HepG2 (cell line): ENCODE results near the gene APBB2. TPM values are rescaled to one million over a fixed set of nuclear protein-coding genes. Genes with fewer than 3 reads are reported as not detected.

Source experiments
- ETV5 ChIP-seq: IDR thresholded peaks from 2 replicates; pipeline ENCODE4 v1.6.1; 2018; ENCODE audit warnings: missing biosample characterization, missing genetic modification reagents, inconsistent platforms, borderline replicate concordance
- HNRNPLL ChIP-seq: fragments of 200-400 bp; formaldehyde crosslinking; IDR thresholded peaks from 2 replicates; pipeline ENCODE4 v1.6.1; 2017; ENCODE audit warnings: mild to moderate bottlenecking, low read depth, low read length; ENCODE audit not compliant: poor library complexity, severe bottlenecking
- JUNB ChIP-seq: sonication (generic); formaldehyde crosslinking; IDR thresholded peaks from 2 replicates; pipeline ENCODE4 v1.8.0; 2022; ENCODE audit warnings: missing genetic modification reagents, mild to moderate bottlenecking, borderline replicate concordance
- JUND ChIP-seq: sonication (generic); formaldehyde crosslinking; IDR thresholded peaks from 2 replicates; pipeline ENCODE4 v1.8.0; 2022; ENCODE audit warnings: mild to moderate bottlenecking, missing genetic modification reagents
- KLF9 ChIP-seq: IDR thresholded peaks from 2 replicates; pipeline ENCODE4 v1.6.1; 2016; ENCODE audit warnings: low read depth
- NFIB ChIP-seq: sonication (generic); formaldehyde crosslinking; IDR thresholded peaks from 2 replicates; pipeline ENCODE4 v1.9.0; 2021; ENCODE audit warnings: missing genetic modification reagents, mild to moderate bottlenecking, borderline replicate concordance
- REL ChIP-seq: sonication (generic); formaldehyde crosslinking; conservative IDR thresholded peaks from 2 replicates; pipeline ENCODE4 v1.8.0; 2022; ENCODE audit warnings: mild to moderate bottlenecking, missing genetic modification reagents, moderate library complexity
- THAP11 ChIP-seq: IDR thresholded peaks from 2 replicates; pipeline ENCODE4 v1.6.1; 2016; ENCODE audit warnings: missing biosample characterization, missing genetic modification reagents
- ZFP1 ChIP-seq: IDR thresholded peaks from 2 replicates; pipeline ENCODE4 v1.6.1; 2016
- ZMAT3 ChIP-seq: sonication (generic); formaldehyde crosslinking; conservative IDR thresholded peaks from 2 replicates; pipeline ENCODE4 v1.7.0; 2021; ENCODE audit warnings: missing genetic modification reagents
- ZMYM3 ChIP-seq: sonication (generic); formaldehyde crosslinking; IDR thresholded peaks from 2 replicates; pipeline ENCODE4 v1.5.1; 2020; ENCODE audit warnings: mild to moderate bottlenecking, missing genetic modification reagents
- ZNF253 ChIP-seq: sonication (generic); formaldehyde crosslinking; IDR thresholded peaks from 2 replicates; pipeline ENCODE4 v1.8.0; 2022; ENCODE audit warnings: mild to moderate bottlenecking, missing genetic modification reagents, borderline replicate concordance
- ZNF282 ChIP-seq: fragments of 450-650 bp; IDR thresholded peaks from 2 replicates; pipeline ENCODE4 v1.6.1; 2018; ENCODE audit not compliant: partially characterized antibody
- ZNF572 ChIP-seq: sonication (generic); formaldehyde crosslinking; IDR thresholded peaks from 2 replicates; pipeline ENCODE4 v1.5.1; 2020; ENCODE audit warnings: mild to moderate bottlenecking, missing genetic modification reagents
- ZNF788 ChIP-seq: sonication (generic); formaldehyde crosslinking; IDR thresholded peaks from 2 replicates; pipeline ENCODE4 v1.5.0; 2020; ENCODE audit warnings: mild to moderate bottlenecking, missing genetic modification reagents, borderline replicate concordance
- polyA plus RNA-seq, 8 experiments: library from polyadenylated mRNA; depleted of rRNA in 3 of 8; stranded (reverse) in 7 of 8; unstranded in 1 of 8; fragments of >200 nt; fragmentation: Illumina TruSeq in 4 of 8; extraction: Trizol in 4 of 8; gene quantifications; 2 replicates each; pipeline versions ENCODE4 v1.2.1 to v1.2.3, GENCODE V29; 2011 to 2016; ENCODE audit warnings: low read depth in 4 of 8, missing spikeins in 1 of 8, mixed read lengths in 1 of 8; ENCODE audit not compliant: insufficient read depth in 1 of 8
- total RNA-seq, 5 experiments: library from RNA; depleted of rRNA; stranded (reverse); fragments of >200 nt; fragmentation: Illumina TruSeq; extraction: Trizol; gene quantifications; 2 replicates each; pipeline ENCODE4 v1.2.3, GENCODE V29; 2016; ENCODE audit warnings: low read depth in 1 of 5
- TF ChIP-seq, protein P1 (sequence below): sonication (generic); formaldehyde crosslinking; IDR thresholded peaks from 2 replicates; pipeline ENCODE4 v1.5.1; 2020; ENCODE audit warnings: mild to moderate bottlenecking, missing genetic modification reagents, moderate library complexity
- TF ChIP-seq, protein P2 (sequence below): sonication (generic); formaldehyde crosslinking; IDR thresholded peaks from 2 replicates; pipeline ENCODE4 v1.4.0; 2020; ENCODE audit warnings: missing genetic modification reagents, borderline replicate concordance
- TF ChIP-seq, protein P3 (sequence below): IDR thresholded peaks from 2 replicates; pipeline ENCODE4 v1.6.1; 2016; ENCODE audit warnings: missing compliant biosample characterization, missing genetic modification reagents, borderline replicate concordance
- TF ChIP-seq, protein P4 (sequence below): sonication (generic); formaldehyde crosslinking; conservative IDR thresholded peaks from 2 replicates; pipeline ENCODE4 v1.8.1; 2023; ENCODE audit warnings: missing genetic modification reagents
- TF ChIP-seq, protein P5 (sequence below): sonication (generic); formaldehyde crosslinking; IDR thresholded peaks from 2 replicates; pipeline ENCODE4 v1.4.0; 2020; ENCODE audit warnings: missing genetic modification reagents; ENCODE audit errors: not compliant biosample characterization
- TF ChIP-seq, protein P6 (sequence below): sonication (generic); formaldehyde crosslinking; IDR thresholded peaks from 2 replicates; pipeline ENCODE4 v1.8.0; 2022; ENCODE audit warnings: missing genetic modification reagents, mild to moderate bottlenecking, moderate library complexity, borderline replicate concordance
- TF ChIP-seq, protein P7 (sequence below): IDR thresholded peaks from 2 replicates; pipeline ENCODE4 v1.6.1; 2012; ENCODE audit warnings: inconsistent platforms

The APBB2 gene
- total and polyA plus RNA-seq, 2 of the 13 experiments (the other 11 are each of a cell fraction or from before 2014, with no cell fraction given), result 11.7 to 17.0 TPM

DNA sequence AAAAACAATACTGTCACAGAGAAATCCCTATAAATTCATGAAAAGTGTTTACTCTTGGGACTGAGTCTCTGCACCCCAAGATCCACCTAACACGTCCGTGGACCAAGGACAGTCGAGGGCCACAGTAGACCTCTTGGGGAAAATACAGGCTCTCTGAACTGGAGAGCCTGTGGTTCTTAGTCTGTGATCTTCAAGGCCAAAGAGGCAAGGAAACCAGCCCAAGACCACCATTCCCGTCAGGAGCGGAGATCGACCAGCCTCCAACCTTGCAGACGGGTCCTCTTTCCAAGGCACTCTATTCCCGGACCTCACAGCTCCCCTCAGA lies 1.6 kb upstream of the APBB2 start (continued):
- TF ChIP-seq HNRNPLL, result no peak
- no peak for TF ChIP-seq ZFP1 (CRISPR knock-in tag)
- TF ChIP-seq, protein P1, sequence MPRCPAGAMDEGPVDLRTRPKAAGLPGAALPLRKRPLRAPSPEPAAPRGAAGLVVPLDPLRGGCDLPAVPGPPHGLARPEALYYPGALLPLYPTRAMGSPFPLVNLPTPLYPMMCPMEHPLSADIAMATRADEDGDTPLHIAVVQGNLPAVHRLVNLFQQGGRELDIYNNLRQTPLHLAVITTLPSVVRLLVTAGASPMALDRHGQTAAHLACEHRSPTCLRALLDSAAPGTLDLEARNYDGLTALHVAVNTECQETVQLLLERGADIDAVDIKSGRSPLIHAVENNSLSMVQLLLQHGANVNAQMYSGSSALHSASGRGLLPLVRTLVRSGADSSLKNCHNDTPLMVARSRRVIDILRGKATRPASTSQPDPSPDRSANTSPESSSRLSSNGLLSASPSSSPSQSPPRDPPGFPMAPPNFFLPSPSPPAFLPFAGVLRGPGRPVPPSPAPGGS (CRISPR knock-in tag), result no peak
- TF ChIP-seq JUND, result no peak
- 0 out of 2 replicates have a peak, but pooled peaks have one; percentile 3 for TF ChIP-seq ZNF253 (CRISPR knock-in tag)
- TF ChIP-seq THAP11 (CRISPR knock-in tag), result no peak
- TF ChIP-seq ZMAT3 (CRISPR knock-in tag), result peak; percentile 68; the same call in 1 of the 2 replicates
- TF ChIP-seq NFIB, result no peak
- TF ChIP-seq JUNB (CRISPR knock-in tag), result no peak
- TF ChIP-seq, protein P2, sequence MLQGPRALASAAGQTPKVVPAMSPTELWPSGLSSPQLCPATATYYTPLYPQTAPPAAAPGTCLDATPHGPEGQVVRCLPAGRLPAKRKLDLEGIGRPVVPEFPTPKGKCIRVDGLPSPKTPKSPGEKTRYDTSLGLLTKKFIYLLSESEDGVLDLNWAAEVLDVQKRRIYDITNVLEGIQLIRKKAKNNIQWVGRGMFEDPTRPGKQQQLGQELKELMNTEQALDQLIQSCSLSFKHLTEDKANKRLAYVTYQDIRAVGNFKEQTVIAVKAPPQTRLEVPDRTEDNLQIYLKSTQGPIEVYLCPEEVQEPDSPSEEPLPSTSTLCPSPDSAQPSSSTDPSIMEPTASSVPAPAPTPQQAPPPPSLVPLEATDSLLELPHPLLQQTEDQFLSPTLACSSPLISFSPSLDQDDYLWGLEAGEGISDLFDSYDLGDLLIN (CRISPR knock-in tag), result no peak
- TF ChIP-seq, protein P3, sequence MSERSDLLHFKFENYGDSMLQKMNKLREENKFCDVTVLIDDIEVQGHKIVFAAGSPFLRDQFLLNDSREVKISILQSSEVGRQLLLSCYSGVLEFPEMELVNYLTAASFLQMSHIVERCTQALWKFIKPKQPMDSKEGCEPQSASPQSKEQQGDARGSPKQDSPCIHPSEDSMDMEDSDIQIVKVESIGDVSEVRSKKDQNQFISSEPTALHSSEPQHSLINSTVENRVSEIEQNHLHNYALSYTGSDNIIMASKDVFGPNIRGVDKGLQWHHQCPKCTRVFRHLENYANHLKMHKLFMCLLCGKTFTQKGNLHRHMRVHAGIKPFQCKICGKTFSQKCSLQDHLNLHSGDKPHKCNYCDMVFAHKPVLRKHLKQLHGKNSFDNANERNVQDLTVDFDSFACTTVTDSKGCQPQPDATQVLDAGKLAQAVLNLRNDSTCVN (CRISPR knock-in tag), result no peak
- TF ChIP-seq, protein P4, sequence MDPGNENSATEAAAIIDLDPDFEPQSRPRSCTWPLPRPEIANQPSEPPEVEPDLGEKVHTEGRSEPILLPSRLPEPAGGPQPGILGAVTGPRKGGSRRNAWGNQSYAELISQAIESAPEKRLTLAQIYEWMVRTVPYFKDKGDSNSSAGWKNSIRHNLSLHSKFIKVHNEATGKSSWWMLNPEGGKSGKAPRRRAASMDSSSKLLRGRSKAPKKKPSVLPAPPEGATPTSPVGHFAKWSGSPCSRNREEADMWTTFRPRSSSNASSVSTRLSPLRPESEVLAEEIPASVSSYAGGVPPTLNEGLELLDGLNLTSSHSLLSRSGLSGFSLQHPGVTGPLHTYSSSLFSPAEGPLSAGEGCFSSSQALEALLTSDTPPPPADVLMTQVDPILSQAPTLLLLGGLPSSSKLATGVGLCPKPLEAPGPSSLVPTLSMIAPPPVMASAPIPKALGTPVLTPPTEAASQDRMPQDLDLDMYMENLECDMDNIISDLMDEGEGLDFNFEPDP (CRISPR knock-in tag), result no peak
- TF ChIP-seq ZNF282, result no peak
- TF ChIP-seq, protein P5, sequence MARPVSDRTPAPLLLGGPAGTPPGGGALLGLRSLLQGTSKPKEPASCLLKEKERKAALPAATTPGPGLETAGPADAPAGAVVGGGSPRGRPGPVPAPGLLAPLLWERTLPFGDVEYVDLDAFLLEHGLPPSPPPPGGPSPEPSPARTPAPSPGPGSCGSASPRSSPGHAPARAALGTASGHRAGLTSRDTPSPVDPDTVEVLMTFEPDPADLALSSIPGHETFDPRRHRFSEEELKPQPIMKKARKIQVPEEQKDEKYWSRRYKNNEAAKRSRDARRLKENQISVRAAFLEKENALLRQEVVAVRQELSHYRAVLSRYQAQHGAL, result no peak
- no peak for TF ChIP-seq KLF9
- TF ChIP-seq REL (CRISPR knock-in tag), result no peak
- TF ChIP-seq, protein P6, sequence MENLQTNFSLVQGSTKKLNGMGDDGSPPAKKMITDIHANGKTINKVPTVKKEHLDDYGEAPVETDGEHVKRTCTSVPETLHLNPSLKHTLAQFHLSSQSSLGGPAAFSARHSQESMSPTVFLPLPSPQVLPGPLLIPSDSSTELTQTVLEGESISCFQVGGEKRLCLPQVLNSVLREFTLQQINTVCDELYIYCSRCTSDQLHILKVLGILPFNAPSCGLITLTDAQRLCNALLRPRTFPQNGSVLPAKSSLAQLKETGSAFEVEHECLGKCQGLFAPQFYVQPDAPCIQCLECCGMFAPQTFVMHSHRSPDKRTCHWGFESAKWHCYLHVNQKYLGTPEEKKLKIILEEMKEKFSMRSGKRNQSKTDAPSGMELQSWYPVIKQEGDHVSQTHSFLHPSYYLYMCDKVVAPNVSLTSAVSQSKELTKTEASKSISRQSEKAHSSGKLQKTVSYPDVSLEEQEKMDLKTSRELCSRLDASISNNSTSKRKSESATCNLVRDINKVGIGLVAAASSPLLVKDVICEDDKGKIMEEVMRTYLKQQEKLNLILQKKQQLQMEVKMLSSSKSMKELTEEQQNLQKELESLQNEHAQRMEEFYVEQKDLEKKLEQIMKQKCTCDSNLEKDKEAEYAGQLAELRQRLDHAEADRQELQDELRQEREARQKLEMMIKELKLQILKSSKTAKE, result no peak
- TF ChIP-seq ZNF572, result no peak
- no peak for TF ChIP-seq ZMYM3 (CRISPR knock-in tag)
- no peak for TF ChIP-seq ETV5 (CRISPR knock-in tag)
- no peak for TF ChIP-seq ZNF788 (CRISPR knock-in tag)
- TF ChIP-seq, protein P7, sequence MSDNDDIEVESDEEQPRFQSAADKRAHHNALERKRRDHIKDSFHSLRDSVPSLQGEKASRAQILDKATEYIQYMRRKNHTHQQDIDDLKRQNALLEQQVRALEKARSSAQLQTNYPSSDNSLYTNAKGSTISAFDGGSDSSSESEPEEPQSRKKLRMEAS, result no peak
